ENCODE results near the gene TLCD5.

DNA sequence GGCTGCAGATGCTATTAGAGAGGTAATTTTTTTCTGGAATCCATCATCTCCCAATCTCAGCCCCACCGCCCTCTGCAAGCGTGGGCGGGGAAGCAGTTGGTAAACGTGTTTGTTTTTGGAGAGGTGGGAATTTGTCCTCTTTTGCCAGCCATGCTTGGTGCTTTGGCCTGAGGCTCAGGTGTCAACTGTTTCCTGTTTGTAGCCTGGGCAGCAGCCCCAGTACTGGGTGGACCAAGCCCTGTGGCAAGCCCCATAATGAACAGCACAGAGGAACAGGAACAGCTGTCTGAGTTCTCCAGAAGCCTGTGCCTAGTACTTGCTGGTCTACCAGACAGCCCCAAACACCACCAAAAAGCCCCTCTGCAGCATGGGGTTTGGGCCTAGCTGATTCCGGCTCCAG, 45.6 kb upstream of the TLCD5 start:
- TF ChIP-seq, protein P1, sequence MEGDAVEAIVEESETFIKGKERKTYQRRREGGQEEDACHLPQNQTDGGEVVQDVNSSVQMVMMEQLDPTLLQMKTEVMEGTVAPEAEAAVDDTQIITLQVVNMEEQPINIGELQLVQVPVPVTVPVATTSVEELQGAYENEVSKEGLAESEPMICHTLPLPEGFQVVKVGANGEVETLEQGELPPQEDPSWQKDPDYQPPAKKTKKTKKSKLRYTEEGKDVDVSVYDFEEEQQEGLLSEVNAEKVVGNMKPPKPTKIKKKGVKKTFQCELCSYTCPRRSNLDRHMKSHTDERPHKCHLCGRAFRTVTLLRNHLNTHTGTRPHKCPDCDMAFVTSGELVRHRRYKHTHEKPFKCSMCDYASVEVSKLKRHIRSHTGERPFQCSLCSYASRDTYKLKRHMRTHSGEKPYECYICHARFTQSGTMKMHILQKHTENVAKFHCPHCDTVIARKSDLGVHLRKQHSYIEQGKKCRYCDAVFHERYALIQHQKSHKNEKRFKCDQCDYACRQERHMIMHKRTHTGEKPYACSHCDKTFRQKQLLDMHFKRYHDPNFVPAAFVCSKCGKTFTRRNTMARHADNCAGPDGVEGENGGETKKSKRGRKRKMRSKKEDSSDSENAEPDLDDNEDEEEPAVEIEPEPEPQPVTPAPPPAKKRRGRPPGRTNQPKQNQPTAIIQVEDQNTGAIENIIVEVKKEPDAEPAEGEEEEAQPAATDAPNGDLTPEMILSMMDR (IDR thresholded peaks at IDR 0.05 in 4 of 5, conservative IDR thresholded peaks at IDR 0.05 in 1 of 5), result no peak
- TF ChIP-seq POLR2A (IDR thresholded peaks at IDR 0.05), result no peak
